Vagina (tissue), 2 donors: ENCODE measurements around the gene TALDO1. TPM values are rescaled to one million over a fixed set of nuclear protein-coding genes. Genes with fewer than 3 reads are reported as not detected.

Source experiments
- DNase-seq, 2 donors: peaks; one replicate each; pipeline ENCODE4 v3.0.0-alpha.2; 2017; ENCODE audit errors: extremely low spot score in 2 of 2
- H3K27ac ChIP-seq: fragments of 200-600 bp; sonication (generic); one replicate; pipeline ENCODE4 v1.5.1; 2019
- H3K27me3 ChIP-seq: fragments of 200-600 bp; sonication (generic); one replicate; pipeline ENCODE4 v1.5.1; 2019
- H3K36me3 ChIP-seq, 2 donors: fragments of 200-600 bp; sonication (generic); one replicate each; pipeline ENCODE4 v1.5.1; 2017 to 2019
- H3K4me1 ChIP-seq: fragments of 200-600 bp; sonication (generic); one replicate; pipeline ENCODE4 v1.5.1; 2019
- H3K4me3 ChIP-seq, 2 donors: fragments of 200-600 bp; sonication (generic); 1 replicate in 1 of 2; 2 replicates in 1 of 2; pipeline ENCODE4 v1.5.1; 2016 to 2019
- H3K9me3 ChIP-seq: fragments of 200-600 bp; sonication (generic); one replicate; pipeline ENCODE4 v1.5.1; 2019
- CTCF ChIP-seq, 3 experiments: fragments of 450-650 bp in 2 of 3; fragments of 200-600 bp in 1 of 3; sonication (generic) in 1 of 3; IDR thresholded peaks; one replicate each; pipeline ENCODE4 v1.5.1; 2017 to 2019; ENCODE audit warnings: antibody characterized with exemption in 3 of 3, mild to moderate bottlenecking in 2 of 3, moderate library complexity in 2 of 3
- POLR2A ChIP-seq, 2 donors: fragments of 450-650 bp; IDR thresholded peaks; one replicate each; pipeline ENCODE4 v1.6.1; 2017; ENCODE audit warnings: antibody characterized with exemption in 2 of 2, mild to moderate bottlenecking in 2 of 2, moderate library complexity in 2 of 2
- POLR2AphosphoS5 ChIP-seq, 2 donors: sonication (generic); formaldehyde crosslinking; IDR thresholded peaks; one replicate each; pipeline ENCODE4 v1.9.0; 2017; ENCODE audit warnings: antibody characterized with exemption in 2 of 2, mild to moderate bottlenecking in 2 of 2, low read depth in 1 of 2; ENCODE audit not compliant: insufficient read depth in 1 of 2
- intact Hi-C: fragments of 100-400 bp; cut with DNase I; formaldehyde crosslinking; loops from one replicate; pipeline ENCODE4 v1.15.1; 2023
- total RNA-seq: library from RNA; depleted of rRNA; stranded (reverse); fragments of >200 nt; gene quantifications from one replicate; pipeline ENCODE4 v1.2.3, GENCODE V29; 2016

Gene TALDO1
- total RNA-seq, 1 donor from 2014 or later = 158 TPM

GRCh38 chr11:721741-722345 lies 25.4 kb upstream of the TALDO1 start:
- intact Hi-C loops = loop anchor here (10.0 kb wide), 1 partner anchor 167 kb away; no protein-coding TSS in a partner anchor
- Histone ChIP-seq H3K4me1 (peaks cover 26% of the 10 kb centered on the region), H3K9me3 (no peaks in the 10 kb centered on the region), H3K4me3 (no peak overlapping the region), H3K36me3 (peaks cover 0 to 12% of the 10 kb centered on the region in 2 donors), H3K27me3 (no peaks in the 10 kb centered on the region), H3K27ac (no peak overlapping the region)
- no peak for TF ChIP-seq CTCF (IDR thresholded peaks at IDR 0.05)
- TF ChIP-seq POLR2A (IDR thresholded peaks at IDR 0.05) = no peak
- no peak for TF ChIP-seq POLR2AphosphoS5 (IDR thresholded peaks at IDR 0.05; ENCODE audit: insufficient read depth in 1 of 2, low read depth in 1 of 2)
- peak in 1 of 2 donors; percentile 79 for DNase-seq

GRCh38 chr11:722346-722811 lies 24.9 kb upstream of the TALDO1 start:
- H3K4me3 ChIP-seq = no peak overlapping the region
- H3K27me3 ChIP-seq = no peaks in the 10 kb centered on the region
- peak in 1 of 2 donors; percentile 83 for DNase-seq
- H3K4me1 ChIP-seq = peaks cover 31% of the 10 kb centered on the region
- TF ChIP-seq POLR2AphosphoS5 (IDR thresholded peaks at IDR 0.05; ENCODE audit: insufficient read depth in 1 of 2, low read depth in 1 of 2) = no peak
- TF ChIP-seq CTCF (IDR thresholded peaks at IDR 0.05) = no peak
- intact Hi-C loops = loop anchor here (10.0 kb wide), 1 partner anchor 168 kb away; no protein-coding TSS in a partner anchor
- peaks cover 0 to 12% of the 10 kb centered on the region in 2 donors for H3K36me3 ChIP-seq
- H3K9me3 ChIP-seq = no peaks in the 10 kb centered on the region
- no peak overlapping the region for H3K27ac ChIP-seq

GRCh38 chr11:723120-723883 lies 24.0 kb upstream of the TALDO1 start:
- Histone ChIP-seq H3K9me3 (no peaks in the 10 kb centered on the region), H3K36me3 (peaks cover 0 to 12% of the 10 kb centered on the region in 2 donors), H3K27ac (no peak overlapping the region), H3K4me3 (no peak overlapping the region), H3K27me3 (no peaks in the 10 kb centered on the region), H3K4me1 (peaks cover 40% of the 10 kb centered on the region)
- intact Hi-C loops = loop anchor here (10.0 kb wide), 1 partner anchor 169 kb away; no protein-coding TSS in a partner anchor
- TF ChIP-seq POLR2AphosphoS5 (IDR thresholded peaks at IDR 0.05; ENCODE audit: insufficient read depth in 1 of 2, low read depth in 1 of 2) = no peak
- no peak for TF ChIP-seq POLR2A (IDR thresholded peaks at IDR 0.05)
- peak in 2 of 3 experiments; percentile 20 to 47 for TF ChIP-seq CTCF (IDR thresholded peaks at IDR 0.05)
- DNase-seq = peak in 1 of 2 donors; percentile 83

GRCh38 chr11:724049-724777 lies 23.1 kb upstream of the TALDO1 start:
- no peak overlapping the region for H3K4me3 ChIP-seq
- no peaks in the 10 kb centered on the region for H3K9me3 ChIP-seq
- no peak overlapping the region for H3K27ac ChIP-seq
- peaks cover 0 to 12% of the 10 kb centered on the region in 2 donors for H3K36me3 ChIP-seq
- no peaks in the 10 kb centered on the region for H3K27me3 ChIP-seq
- no peak for TF ChIP-seq POLR2AphosphoS5 (IDR thresholded peaks at IDR 0.05; ENCODE audit: insufficient read depth in 1 of 2, low read depth in 1 of 2)
- TF ChIP-seq CTCF (IDR thresholded peaks at IDR 0.05) = no peak
- no peak for TF ChIP-seq POLR2A (IDR thresholded peaks at IDR 0.05)
- DNase-seq = peak in 1 of 2 donors; percentile 84
- intact Hi-C loops = loop anchor here (10.0 kb wide), 1 partner anchor 169 kb away; no protein-coding TSS in a partner anchor
- H3K4me1 ChIP-seq = peaks cover 50% of the 10 kb centered on the region
